H9 (cell line): ENCODE results near the gene SEMA7A. TPM values are rescaled to one million over a fixed set of nuclear protein-coding genes. Genes with fewer than 3 reads are reported as not detected.
A peak's percentile ranks its signal among the peaks of the same experiment; 100 is the strongest.

ENCODE experiments used
- DNase-seq: peaks from one replicate; pipeline ENCODE4 v3.0.0-alpha.2; 2017
- H2AFZ ChIP-seq: one replicate; pipeline ENCODE4 v1.6.1; 2013; ENCODE audit warnings: mild to moderate bottlenecking, low read length, control low read depth, moderate library complexity
- H2AK5ac ChIP-seq: 2 replicates; pipeline ENCODE4 v1.6.1; 2013; ENCODE audit warnings: low read length, control low read depth, mixed read lengths; ENCODE audit not compliant: insufficient read length
- H2BK120ac ChIP-seq: one replicate; pipeline ENCODE4 v1.6.1; 2013; ENCODE audit warnings: low read depth, mild to moderate bottlenecking, low read length, control low read depth, inconsistent platforms; ENCODE audit not compliant: poor library complexity, severe bottlenecking
- H2BK12ac ChIP-seq: 2 replicates; pipeline ENCODE4 v1.6.1; 2013; ENCODE audit warnings: low read length, control low read depth, mixed read lengths, low read depth; ENCODE audit not compliant: insufficient read length
- H2BK15ac ChIP-seq: 2 replicates; pipeline ENCODE4 v1.6.1; 2013; ENCODE audit warnings: low read depth, low read length, control low read depth
- H2BK20ac ChIP-seq: one replicate; pipeline ENCODE4 v1.6.1; 2013; ENCODE audit warnings: low read depth, mild to moderate bottlenecking, low read length, control low read depth, inconsistent platforms; ENCODE audit not compliant: poor library complexity, severe bottlenecking
- H2BK5ac ChIP-seq: 2 replicates; pipeline ENCODE4 v1.6.1; 2013; ENCODE audit warnings: low read length, control low read depth, mixed read lengths; ENCODE audit not compliant: insufficient read length
- H3K14ac ChIP-seq: 2 replicates; pipeline ENCODE4 v1.6.1; 2013; ENCODE audit warnings: low read length, control low read depth; ENCODE audit not compliant: insufficient read depth
- H3K18ac ChIP-seq: 2 replicates; pipeline ENCODE4 v1.6.1; 2013; ENCODE audit warnings: low read depth, mild to moderate bottlenecking, mixed read lengths, low read length, control low read depth; ENCODE audit not compliant: insufficient read length
- H3K23ac ChIP-seq: 2 replicates; pipeline ENCODE4 v1.6.1; 2013; ENCODE audit warnings: low read length, control low read depth, mixed read lengths, low read depth; ENCODE audit not compliant: insufficient read length
- H3K23me2 ChIP-seq: 2 replicates; pipeline ENCODE4 v1.6.1; 2013; ENCODE audit warnings: low read depth, mild to moderate bottlenecking, mixed read lengths, low read length, control low read depth; ENCODE audit not compliant: insufficient read length, poor library complexity, severe bottlenecking
- H3K27ac ChIP-seq: 2 replicates; pipeline ENCODE4 v1.5.1; 2013; ENCODE audit warnings: low read length, control low read depth, mixed read lengths, low read depth; ENCODE audit not compliant: insufficient read length
- H3K27me3 ChIP-seq: 2 replicates; pipeline ENCODE4 v1.6.1; 2013; ENCODE audit warnings: low read length, control low read depth, inconsistent platforms; ENCODE audit not compliant: insufficient read depth
- H3K4ac ChIP-seq: 2 replicates; pipeline ENCODE4 v1.6.1; 2013; ENCODE audit warnings: low read depth, mild to moderate bottlenecking, control low read depth, inconsistent platforms, low read length, moderate library complexity
- H3K4me1 ChIP-seq: 2 replicates; pipeline ENCODE4 v1.6.1; 2013; ENCODE audit warnings: low read length, control low read depth, inconsistent platforms; ENCODE audit not compliant: insufficient read depth
- H3K4me2 ChIP-seq: 2 replicates; pipeline ENCODE4 v1.6.1; 2013; ENCODE audit warnings: low read length, control low read depth, mixed read lengths; ENCODE audit not compliant: insufficient read length, insufficient read depth
- H3K56ac ChIP-seq: 2 replicates; pipeline ENCODE4 v1.6.1; 2013; ENCODE audit warnings: low read depth, mild to moderate bottlenecking, mixed read lengths, low read length, control low read depth; ENCODE audit not compliant: insufficient read length
- H3K79me1 ChIP-seq: 2 replicates; pipeline ENCODE4 v1.6.1; 2013; ENCODE audit warnings: low read depth, mild to moderate bottlenecking, moderate library complexity, low read length, control low read depth, inconsistent platforms; ENCODE audit not compliant: insufficient read depth, poor library complexity, severe bottlenecking
- H3K79me2 ChIP-seq: 2 replicates; pipeline ENCODE4 v1.6.1; 2013; ENCODE audit warnings: low read length, control low read depth, inconsistent platforms; ENCODE audit not compliant: insufficient read depth
- H3K9ac ChIP-seq: 2 replicates; pipeline ENCODE4 v1.6.1; 2013; ENCODE audit warnings: low read length, control low read depth, mixed read lengths; ENCODE audit not compliant: insufficient read length; ENCODE audit errors: extremely low read depth
- H3K9me3 ChIP-seq: one replicate; pipeline ENCODE4 v1.6.1; 2013; ENCODE audit warnings: low read depth, low read length, inconsistent platforms; ENCODE audit not compliant: control insufficient read depth
- H3T11ph ChIP-seq: one replicate; pipeline ENCODE4 v1.6.1; 2013; ENCODE audit warnings: mild to moderate bottlenecking, low read length, control low read depth, inconsistent platforms
- H4K20me1 ChIP-seq: one replicate; pipeline ENCODE4 v1.6.1; 2013; ENCODE audit not compliant: control insufficient read depth, insufficient read length, insufficient read depth
- H4K5ac ChIP-seq: 2 replicates; pipeline ENCODE4 v1.6.1; 2013; ENCODE audit warnings: low read depth, mild to moderate bottlenecking, mixed read lengths, low read length, control low read depth; ENCODE audit not compliant: insufficient read length
- H4K8ac ChIP-seq: replicated peaks from 2 replicates; pipeline ENCODE4 v1.6.1; 2013; ENCODE audit warnings: low read length, control low read depth, mixed read lengths, low read depth; ENCODE audit not compliant: insufficient read length
- H4K91ac ChIP-seq: 2 replicates; pipeline ENCODE4 v1.6.1; 2013; ENCODE audit warnings: low read depth, mild to moderate bottlenecking, moderate library complexity, mixed read lengths, low read length, control low read depth; ENCODE audit not compliant: insufficient read length
- H3K27ac Mint-ChIP-seq, 3 experiments: 2 replicates in 2 of 3; 3 replicates in 1 of 3; pipeline ENCODE4 v1.8.0; 2020 to 2021; ENCODE audit warnings: mixed read lengths in 3 of 3, mild to moderate bottlenecking in 1 of 3, moderate library complexity in 1 of 3
- H3K27me3 Mint-ChIP-seq: 2 replicates; pipeline ENCODE4 v1.8.0; 2021; ENCODE audit warnings: low read depth, mild to moderate bottlenecking, moderate library complexity, mixed read lengths
- H3K36me3 Mint-ChIP-seq, 3 experiments: 2 replicates in 2 of 3; 3 replicates in 1 of 3; pipeline ENCODE4 v1.8.0; 2020 to 2021; ENCODE audit warnings: low read depth in 3 of 3, mixed read lengths in 3 of 3; ENCODE audit not compliant: insufficient read depth in 1 of 3
- H3K4me1 Mint-ChIP-seq, 2 experiments: 2 replicates each; pipeline ENCODE4 v1.8.0; 2020; ENCODE audit warnings: mixed read lengths in 2 of 2
- H3K4me3 Mint-ChIP-seq, 2 experiments: 2 replicates in 1 of 2; 3 replicates in 1 of 2; pipeline ENCODE4 v1.8.0; 2020 to 2021; ENCODE audit warnings: mild to moderate bottlenecking in 2 of 2, mixed read lengths in 2 of 2, moderate library complexity in 1 of 2
- H3K9me3 Mint-ChIP-seq, 2 experiments: 2 replicates in 1 of 2; 3 replicates in 1 of 2; pipeline ENCODE4 v1.8.0; 2020; ENCODE audit warnings: mild to moderate bottlenecking in 2 of 2, mixed read lengths in 2 of 2, moderate library complexity in 1 of 2
- WGBS: extraction: QIAGEN DNeasy Blood & Tissue Kit; methylation state at CpG from one replicate; pipeline ENCODE4 v1.1.7; 2013; ENCODE audit warnings: missing lambda C conversion rate, low lambda C conversion rate, mixed read lengths; ENCODE audit not compliant: insufficient read length; ENCODE audit errors: extremely low coverage; 5-methylcytosine and 5-hydroxymethylcytosine counted together
- total RNA-seq: library from RNA; stranded (reverse); gene quantifications from 2 replicates; pipeline ENCODE4 v1.2.1, GENCODE V29; 2021
- TF ChIP-seq, protein P1 (sequence below): fragments of 200-600 bp; sonication (generic); conservative IDR thresholded peaks from 3 replicates; pipeline ENCODE4 v1.8.0; 2021; ENCODE audit warnings: antibody characterized with exemption, mild to moderate bottlenecking

Gene SEMA7A
- total RNA-seq, 1 experiment from 2014 or later = 5.7 TPM

- H4K20me1 ChIP-seq = no peaks in the 10 kb centered on the region
- Mint-ChIP-seq H3K27ac (peak overlapping the region in 1 of 3 experiments; percentile 10; a peak in 1 of 7 replicates), H3K4me3 (no peak overlapping the region), H3K36me3 (no peaks in the 10 kb centered on the region), H3K4me1 (peaks cover 10 to 37% of the 10 kb centered on the region in 2 experiments), H3K9me3 (no peaks in the 10 kb centered on the region), H3K27me3 (no peaks in the 10 kb centered on the region)
- H3K27me3 ChIP-seq = no peaks in the 10 kb centered on the region
- H3K14ac ChIP-seq = no peak overlapping the region
- DNase-seq = no peak
- TF ChIP-seq, protein P1, sequence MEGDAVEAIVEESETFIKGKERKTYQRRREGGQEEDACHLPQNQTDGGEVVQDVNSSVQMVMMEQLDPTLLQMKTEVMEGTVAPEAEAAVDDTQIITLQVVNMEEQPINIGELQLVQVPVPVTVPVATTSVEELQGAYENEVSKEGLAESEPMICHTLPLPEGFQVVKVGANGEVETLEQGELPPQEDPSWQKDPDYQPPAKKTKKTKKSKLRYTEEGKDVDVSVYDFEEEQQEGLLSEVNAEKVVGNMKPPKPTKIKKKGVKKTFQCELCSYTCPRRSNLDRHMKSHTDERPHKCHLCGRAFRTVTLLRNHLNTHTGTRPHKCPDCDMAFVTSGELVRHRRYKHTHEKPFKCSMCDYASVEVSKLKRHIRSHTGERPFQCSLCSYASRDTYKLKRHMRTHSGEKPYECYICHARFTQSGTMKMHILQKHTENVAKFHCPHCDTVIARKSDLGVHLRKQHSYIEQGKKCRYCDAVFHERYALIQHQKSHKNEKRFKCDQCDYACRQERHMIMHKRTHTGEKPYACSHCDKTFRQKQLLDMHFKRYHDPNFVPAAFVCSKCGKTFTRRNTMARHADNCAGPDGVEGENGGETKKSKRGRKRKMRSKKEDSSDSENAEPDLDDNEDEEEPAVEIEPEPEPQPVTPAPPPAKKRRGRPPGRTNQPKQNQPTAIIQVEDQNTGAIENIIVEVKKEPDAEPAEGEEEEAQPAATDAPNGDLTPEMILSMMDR = no peak
- no peak overlapping the region for H3K4me2 ChIP-seq
- H2BK12ac ChIP-seq = no peak overlapping the region
- H3T11ph ChIP-seq = no peak overlapping the region
- no peak overlapping the region for H2AK5ac ChIP-seq
- no peak overlapping the region for H3K9ac ChIP-seq
- H3K56ac ChIP-seq = no peak overlapping the region
- H3K9me3 ChIP-seq = no peaks in the 10 kb centered on the region
- H3K18ac ChIP-seq = no peak overlapping the region
- H4K91ac ChIP-seq = no peak overlapping the region
- H3K4me1 ChIP-seq = no peaks in the 10 kb centered on the region
- no peak overlapping the region for H2BK5ac ChIP-seq
- H3K27ac ChIP-seq = no peak overlapping the region
- no peak overlapping the region for H2BK15ac ChIP-seq
- H2BK120ac ChIP-seq = no peak overlapping the region
- no peak overlapping the region for H4K8ac ChIP-seq
- no CpG with 5 or more reads among the region's 3 CpGs for WGBS
- no peaks in the 10 kb centered on the region for H3K23me2 ChIP-seq
- no peaks in the 10 kb centered on the region for H3K79me1 ChIP-seq
- no peak overlapping the region for H3K4ac ChIP-seq
- H2BK20ac ChIP-seq = no peak overlapping the region
- H3K23ac ChIP-seq = no peak overlapping the region
- no peak overlapping the region for H2AFZ ChIP-seq
- H3K79me2 ChIP-seq = no peaks in the 10 kb centered on the region
- no peak overlapping the region for H4K5ac ChIP-seq
Measured at GRCh38 chr15:74384566-74384880, 49.2 kb downstream of the SEMA7A start.
